VCaP (cell line): ENCODE data around the gene TMEM242.

Source experiments
- H3K27ac ChIP-seq: fragments of 450-650 bp; 2 replicates; pipeline ENCODE4 v1.5.1; 2017
- CTCF ChIP-seq: fragments of 450-650 bp; conservative IDR thresholded peaks from 2 replicates; pipeline ENCODE4 v1.5.1; 2017; ENCODE audit warnings: mild to moderate bottlenecking, moderate library complexity

Gene TMEM242

GRCh38 chr6:157287247-157287850 lies 36.0 kb downstream of the TMEM242 start:
- no peak overlapping the region for H3K27ac ChIP-seq
- TF ChIP-seq CTCF, result no peak

- H3K27ac ChIP-seq, result no peak overlapping the region
- no peak for TF ChIP-seq CTCF
Observed at GRCh38 chr6:157285422-157285779, 37.9 kb downstream of the TMEM242 start.

DNA sequence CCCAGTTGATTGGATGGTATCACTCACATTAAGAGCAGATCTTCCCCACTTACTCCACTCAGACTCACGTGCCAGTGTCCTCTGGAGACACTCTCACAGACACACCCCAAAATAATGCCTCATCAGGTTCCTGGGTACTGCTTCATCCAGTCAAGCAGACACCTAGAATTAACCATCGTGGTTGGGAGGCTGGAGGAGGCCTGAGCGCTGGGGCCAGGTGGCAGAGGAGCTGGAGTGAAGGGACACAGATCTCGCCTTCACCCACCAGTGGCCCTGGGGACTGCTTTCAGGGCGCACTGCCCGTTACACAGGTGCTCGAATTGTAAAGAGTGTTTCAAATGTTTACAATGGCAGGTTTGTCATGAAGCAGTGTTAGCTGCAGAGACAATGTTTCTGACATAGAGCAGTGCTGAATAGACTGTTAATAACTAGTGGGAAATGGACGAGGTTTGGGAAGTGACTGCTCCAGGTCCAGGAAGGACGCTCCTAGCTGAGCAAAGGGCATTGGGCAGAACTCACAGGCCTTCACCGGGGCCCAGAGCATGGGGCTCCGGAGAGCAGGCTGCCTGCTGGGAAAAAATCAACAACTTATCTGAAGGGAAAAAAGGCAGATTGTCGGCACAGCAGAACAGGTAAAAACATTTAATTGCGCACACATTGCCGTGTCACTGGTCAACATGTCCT lies 38.4 kb downstream of the TMEM242 start:
- H3K27ac ChIP-seq, result no peak overlapping the region
- no peak for TF ChIP-seq CTCF

GRCh38 chr6:157283900-157284737 lies 39.2 kb downstream of the TMEM242 start:
- H3K27ac ChIP-seq, result no peak overlapping the region
- no peak for TF ChIP-seq CTCF

GRCh38 chr6:157283330-157283898 lies 39.9 kb downstream of the TMEM242 start:
- TF ChIP-seq CTCF, result no peak
- H3K27ac ChIP-seq, result no peak overlapping the region

- TF ChIP-seq CTCF, result no peak
- H3K27ac ChIP-seq, result no peak overlapping the region
Observed at GRCh38 chr6:157282284-157282683, 41.0 kb downstream of the TMEM242 start.

DNA sequence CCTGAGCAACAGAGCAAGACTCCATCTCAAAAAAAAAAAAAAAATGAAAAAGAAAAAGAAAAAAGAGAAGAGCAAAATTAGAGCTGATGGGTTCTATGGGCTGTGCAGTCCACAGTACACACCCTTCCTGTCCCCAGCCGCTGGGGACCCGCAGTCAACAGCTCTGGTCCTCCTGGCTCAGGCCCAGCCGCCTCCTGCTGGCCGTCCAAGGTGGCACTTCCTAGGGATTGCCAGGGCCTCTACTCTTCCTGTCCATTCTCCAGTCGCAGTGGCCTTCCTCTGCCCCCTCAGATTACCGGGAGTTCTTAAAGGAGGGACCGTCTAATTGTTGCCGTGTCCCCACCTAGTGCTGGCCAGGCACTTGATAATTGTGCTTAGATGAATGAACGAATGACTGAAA lies 41.7 kb downstream of the TMEM242 start:
- TF ChIP-seq CTCF, result peak; percentile 50; the same call in 1 of the 2 replicates
- H3K27ac ChIP-seq, result no peak overlapping the region
